Kidney (tissue), 14 donors: ENCODE measurements around the gene ILF2. TPM values are rescaled to one million over a fixed set of nuclear protein-coding genes. Genes with fewer than 3 reads are reported as not detected.

Source experiments
- DNase-seq, 5 donors: peaks; one replicate each; pipeline ENCODE4 v3.0.0-alpha.2; 2013 to 2020
- FAIRE-seq: peaks from 2 replicates; lab custom pipeline; 2012; peaks lifted over from hg19 to GRCh38; lab: Jason Lieb, UNC
- H3K27ac ChIP-seq, 2 donors: one replicate each; pipeline ENCODE4 v1.7.0; 2013; ENCODE audit warnings: low read depth in 2 of 2, low read length in 2 of 2, inconsistent platforms in 1 of 2
- H3K27me3 ChIP-seq: one replicate; pipeline ENCODE4 v1.7.1; 2013; ENCODE audit warnings: low read length, inconsistent platforms; ENCODE audit not compliant: control insufficient read depth, insufficient read depth
- H3K36me3 ChIP-seq, 3 donors: one replicate each; pipeline versions ENCODE4 v1.7.0 to v1.7.1; 2013; ENCODE audit warnings: low read length in 3 of 3, control low read depth in 1 of 3, inconsistent platforms in 1 of 3; ENCODE audit not compliant: insufficient read depth in 3 of 3, control insufficient read depth in 2 of 3
- H3K4me1 ChIP-seq, 3 donors: one replicate each; pipeline versions ENCODE4 v1.7.0 to v1.7.1; 2013; ENCODE audit warnings: low read length in 3 of 3, inconsistent platforms in 1 of 3, low read depth in 1 of 3; ENCODE audit not compliant: control insufficient read depth in 2 of 3, insufficient read depth in 2 of 3
- H3K4me3 ChIP-seq, 3 donors: one replicate each; pipeline versions ENCODE4 v1.7.0 to v1.8.1; 2013; ENCODE audit warnings: low read length in 3 of 3, control low read depth in 1 of 3, inconsistent platforms in 1 of 3
- H3K9ac ChIP-seq, 3 donors: one replicate each; pipeline versions ENCODE4 v1.7.0 to v1.7.1; 2013; ENCODE audit warnings: low read length in 3 of 3, control low read depth in 1 of 3, inconsistent platforms in 1 of 3
- H3K9me3 ChIP-seq, 3 donors: one replicate each; pipeline versions ENCODE4 v1.7.0 to v1.7.1; 2013; ENCODE audit warnings: low read length in 3 of 3, control low read depth in 1 of 3, inconsistent platforms in 1 of 3; ENCODE audit not compliant: control insufficient read depth in 2 of 3, insufficient read depth in 1 of 3
- CTCF ChIP-seq: IDR thresholded peaks from 3 replicates; pipeline ENCODE4 v1.5.1; 2012; ENCODE audit warnings: mild to moderate bottlenecking, moderate library complexity, borderline replicate concordance; ENCODE audit not compliant: insufficient read depth; ENCODE audit errors: extremely low read depth
- intact Hi-C: fragments of 100-400 bp; cut with DNase I; formaldehyde crosslinking; loops from one replicate; pipeline ENCODE4 v1.11.1; 2022
- polyA plus RNA-seq: library from polyadenylated mRNA; stranded (reverse); fragments of 350-450 nt; fragmentation: Illumina TruSeq; extraction: RNeasy Lipid Tissue Mini Kit (QIAGEN cat#74804); gene quantifications from one replicate; pipeline ENCODE4 v1.2.3, GENCODE V29; 2014; ENCODE audit warnings: low read depth, low replicate concordance; ENCODE audit not compliant: insufficient read depth
- total RNA-seq: library from RNA; stranded (reverse); fragmentation: NEBNext Ultra II Directional; extraction: Animal tissue kit (Norgen Biotek cat#: 25700); gene quantifications from one replicate; pipeline ENCODE4 v1.2.1, GENCODE V29; 2021
- donor health status: control.
- donor health status: control.
- donor health status: control.
- donor health status: control.
- donor health status: control.
- donor health status: DM: yes; HTN: yes; CAD: no.
- donor health status: Normal renal cell carcinoma (clear cell type).

The ILF2 gene
- total and polyA plus RNA-seq, 2 donors from 2014 or later = 110 to 197 TPM

- DNase-seq = peak in 1 of 5 donors; percentile 52
- no peaks in the 10 kb centered on the region for H3K4me1 ChIP-seq
- TF ChIP-seq CTCF = no peak
- intact Hi-C loops = loop anchor here (10.0 kb wide), 1 partner anchor 77 kb away; no protein-coding TSS in a partner anchor
- no peak overlapping the region for H3K27ac ChIP-seq
- H3K4me3 ChIP-seq = no peak overlapping the region
- FAIRE-seq = no peak
- no peaks in the 10 kb centered on the region for H3K36me3 ChIP-seq
- no peak overlapping the region for H3K9ac ChIP-seq
- H3K27me3 ChIP-seq = no peaks in the 10 kb centered on the region
- no peaks in the 10 kb centered on the region for H3K9me3 ChIP-seq
These were observed 17.5 kb upstream of the ILF2 start for GRCh38 chr1:153688276-153688675.

GRCh38 chr1:153687346-153688125 lies 16.7 kb upstream of the ILF2 start:
- no peak for TF ChIP-seq CTCF
- DNase-seq = peak in 1 of 5 donors; percentile 57
- H3K9ac ChIP-seq = no peak overlapping the region
- FAIRE-seq = no peak
- no peak overlapping the region for H3K4me3 ChIP-seq
- H3K27me3 ChIP-seq = no peaks in the 10 kb centered on the region
- no peaks in the 10 kb centered on the region for H3K9me3 ChIP-seq
- no peak overlapping the region for H3K27ac ChIP-seq
- peaks cover 0 to 3% (median 0%) of the 10 kb centered on the region in 3 donors for H3K36me3 ChIP-seq
- intact Hi-C loops = loop anchor here (10.0 kb wide), 1 partner anchor 77 kb away; no protein-coding TSS in a partner anchor
- H3K4me1 ChIP-seq = no peaks in the 10 kb centered on the region

GRCh38 chr1:153685544-153686340 lies 14.9 kb upstream of the ILF2 start:
- Histone ChIP-seq H3K27ac (no peak overlapping the region), H3K9me3 (no peaks in the 10 kb centered on the region), H3K36me3 (peaks cover 0 to 3% (median 0%) of the 10 kb centered on the region in 3 donors), H3K4me1 (no peaks in the 10 kb centered on the region), H3K9ac (no peak overlapping the region), H3K4me3 (no peak overlapping the region), H3K27me3 (no peaks in the 10 kb centered on the region)
- no peak for FAIRE-seq
- no peak for TF ChIP-seq CTCF
- DNase-seq = peak in 3 of 5 donors; percentile 30 to 52 (median 37)
- intact Hi-C loops = loop anchor here (10.0 kb wide), 1 partner anchor 79 kb away; no protein-coding TSS in a partner anchor
